Epidermal melanocyte (primary cell): ENCODE results near the gene FALEC.

Source experiments
- DNase-seq: peaks from one replicate; pipeline ENCODE4 v3.0.0; 2011; ENCODE audit warnings: low spot score; ENCODE audit not compliant: insufficient read length

FALEC gene

GRCh38 chr1:150515328-150516049 lies at the start of gene FALEC:
Gene FALEC, plus strand, starts transcription at chr1:150515752.
- peak; percentile 89 for DNase-seq

GRCh38 chr1:150466964-150467363 lies 48.6 kb upstream of the FALEC start:
- no peak for DNase-seq

DNA sequence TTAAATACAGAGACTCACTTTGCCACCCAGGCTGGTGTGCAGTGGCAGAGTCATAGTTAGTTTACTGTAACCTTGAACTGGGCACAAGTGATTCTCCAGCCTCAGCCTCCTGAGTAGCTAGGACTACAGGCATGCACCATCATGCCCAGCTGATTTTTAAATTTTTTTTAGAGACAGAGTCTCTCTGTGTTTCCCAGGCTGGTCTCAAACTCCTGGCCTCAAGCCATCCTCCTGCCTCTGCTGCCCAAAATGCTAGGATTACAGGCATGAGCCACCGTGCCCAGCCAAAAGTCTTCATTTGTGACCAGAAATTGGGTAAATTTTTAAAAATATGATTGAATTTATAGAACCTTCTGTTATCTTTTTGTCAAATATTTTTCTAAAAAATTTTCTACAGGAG lies 46.3 kb upstream of the FALEC start:
- no peak for DNase-seq

- no peak for DNase-seq
Measured at GRCh38 chr1:150472601-150473200, 42.9 kb upstream of the FALEC start.

DNA sequence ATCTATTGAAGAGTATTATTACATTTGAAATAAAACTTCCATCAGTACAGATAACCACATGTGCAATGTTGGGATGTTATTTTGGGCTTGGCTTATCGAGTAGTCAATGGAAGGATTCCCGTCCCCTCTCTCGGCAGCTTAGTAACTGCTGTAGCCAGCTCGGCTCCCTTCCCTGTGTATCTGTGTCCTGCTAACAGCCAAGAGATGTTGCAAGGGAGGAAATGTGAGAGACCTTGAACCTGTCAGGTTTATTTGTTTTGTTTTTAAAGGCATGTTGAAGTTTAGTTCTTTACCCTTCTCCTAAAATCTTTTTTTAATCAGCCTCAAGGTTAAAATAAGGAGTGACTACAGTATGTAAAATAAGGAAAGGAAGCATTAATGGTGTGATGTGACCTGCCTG lies 41.9 kb upstream of the FALEC start:
- DNase-seq = no peak

- DNase-seq = no peak
Measured at GRCh38 chr1:150474869-150475268, 40.7 kb upstream of the FALEC start.

GRCh38 chr1:150476754-150477153 lies 38.8 kb upstream of the FALEC start:
- DNase-seq = no peak

- DNase-seq = no peak
Measured at GRCh38 chr1:150477320-150477719, 38.2 kb upstream of the FALEC start.

- no peak for DNase-seq
Measured at GRCh38 chr1:150477733-150478132, 37.8 kb upstream of the FALEC start.

DNA sequence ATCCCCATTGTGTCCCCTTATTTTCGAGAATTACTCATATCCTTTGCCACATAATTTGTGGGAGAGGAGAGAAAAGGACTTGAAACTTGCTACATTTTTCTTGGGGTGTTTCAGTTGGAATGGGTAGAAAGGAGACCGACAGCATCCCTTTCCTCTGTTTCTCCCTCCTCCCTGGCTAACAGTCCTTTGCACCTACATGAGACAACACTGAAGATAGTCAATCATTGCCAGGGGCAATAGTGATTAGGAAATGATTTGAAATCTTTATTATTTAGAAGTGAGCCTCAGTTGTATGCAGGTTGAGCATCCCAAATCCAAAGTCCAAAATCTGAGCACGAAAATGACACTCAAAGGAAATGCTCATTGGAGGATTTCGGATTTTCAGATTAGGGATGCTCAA lies 36.2 kb upstream of the FALEC start:
- no peak for DNase-seq

- no peak for DNase-seq
Measured at GRCh38 chr1:150479927-150480352, 35.6 kb upstream of the FALEC start.

DNA sequence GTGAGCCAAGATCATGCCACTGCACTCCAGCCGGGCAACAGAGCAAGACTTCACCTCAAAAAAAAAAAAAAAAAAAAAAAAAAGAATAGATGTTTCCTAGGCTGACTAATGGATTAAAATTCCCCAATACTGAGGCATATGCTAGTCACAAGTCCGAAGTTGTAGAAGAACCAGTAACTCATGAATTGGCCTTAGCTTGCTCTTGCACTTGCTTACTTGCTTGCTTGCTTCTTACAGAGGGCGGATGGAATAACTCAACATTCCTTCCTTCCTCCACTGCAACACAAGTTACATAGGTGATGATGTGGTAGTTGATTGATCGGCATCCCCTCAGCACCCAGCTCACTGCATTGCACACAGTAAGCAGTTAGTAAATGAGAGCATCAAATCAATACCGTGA lies 31.1 kb upstream of the FALEC start:
- no peak for DNase-seq

GRCh38 chr1:150484861-150485260 lies 30.7 kb upstream of the FALEC start:
- no peak for DNase-seq

GRCh38 chr1:150486966-150487762 lies 28.4 kb upstream of the FALEC start, which contains the start of gene TARS2:
Gene TARS2, plus strand, starts transcription at chr1:150487419. Its CDS starts 32 bp downstream, at chr1:150487451.
- DNase-seq = peak; percentile 95

DNA sequence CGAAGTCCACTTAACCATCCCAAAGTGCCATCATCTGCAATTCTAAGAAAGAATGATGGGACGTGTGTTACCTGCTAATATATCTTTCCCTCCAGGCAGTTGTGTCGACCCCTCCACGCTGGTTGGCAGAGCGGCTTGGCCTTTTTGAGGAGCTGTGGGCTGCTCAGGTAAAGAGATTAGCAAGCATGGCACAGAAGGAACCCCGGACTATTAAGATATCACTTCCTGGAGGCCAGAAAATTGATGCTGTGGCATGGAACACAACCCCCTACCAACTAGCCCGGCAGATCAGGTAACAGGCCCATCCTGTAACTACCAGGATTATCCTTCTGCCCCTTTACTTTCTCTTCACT lies 27.8 kb upstream of the FALEC start:
- DNase-seq = no peak

- DNase-seq = no peak
Measured at GRCh38 chr1:150493175-150493574, 22.4 kb upstream of the FALEC start.

- no peak for DNase-seq
Measured at GRCh38 chr1:150498342-150498741, 17.2 kb upstream of the FALEC start.

GRCh38 chr1:150505431-150505830 lies 10.1 kb upstream of the FALEC start:
- DNase-seq = no peak

DNA sequence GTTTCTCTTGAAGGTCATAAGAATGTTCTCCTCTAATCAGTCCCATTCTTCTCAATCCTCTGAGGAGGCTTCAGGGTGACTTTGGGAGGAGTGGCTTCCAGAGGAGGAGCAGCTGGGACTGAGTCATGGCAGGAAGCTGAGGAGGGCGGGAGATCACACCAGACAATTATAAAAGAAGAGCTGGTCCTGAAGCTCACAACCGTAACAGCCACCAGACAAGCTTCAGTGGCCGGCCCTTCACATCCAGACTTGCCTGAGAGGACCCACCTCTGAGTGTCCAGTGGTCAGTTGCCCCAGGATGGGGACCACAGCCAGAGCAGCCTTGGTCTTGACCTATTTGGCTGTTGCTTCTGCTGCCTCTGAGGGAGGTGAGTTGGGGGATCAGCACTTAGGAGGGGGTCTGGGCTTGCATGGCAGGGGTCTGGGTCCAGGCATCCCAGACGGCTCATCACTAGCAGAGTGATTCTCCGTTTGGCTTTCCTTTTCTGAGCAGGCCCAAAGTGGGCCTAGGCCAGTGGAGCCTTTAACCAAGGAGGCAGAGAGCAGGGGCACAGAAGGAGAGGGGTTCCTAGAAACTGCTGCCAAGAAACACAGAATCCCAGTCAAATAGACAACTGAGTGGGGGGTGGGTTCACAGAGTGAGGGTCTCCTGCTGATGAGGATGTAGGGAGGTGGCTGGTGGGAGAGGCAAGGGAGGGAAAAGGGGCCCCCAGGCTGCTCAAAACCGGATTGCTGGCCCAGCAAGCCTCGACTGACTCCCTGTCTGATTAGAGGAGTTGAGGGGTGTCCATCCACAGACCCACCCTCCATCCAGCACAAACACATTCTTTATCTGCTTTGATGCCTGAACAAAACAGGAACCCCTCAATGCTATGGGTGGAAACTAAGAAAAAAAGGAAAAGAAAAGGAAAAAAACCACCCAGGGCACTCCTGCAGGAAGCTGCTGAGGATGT lies 7.4 kb upstream of the FALEC start, which contains the start of gene ECM1:
TSS of gene ECM1 (plus strand) at position 198 of the 953 bp plus-strand sequence. CDS start at position 299, 101 bp downstream.
- peak; percentile 89 for DNase-seq

GRCh38 chr1:150508982-150509381 lies 6.6 kb upstream of the FALEC start:
- no peak for DNase-seq

GRCh38 chr1:150511551-150511950 lies 4.0 kb upstream of the FALEC start:
- no peak for DNase-seq
